Prostate gland (tissue), 2 donors: ENCODE measurements around the gene IL24. TPM values are rescaled to one million over a fixed set of nuclear protein-coding genes. Genes with fewer than 3 reads are reported as not detected.
"Not testable (repeated sequence)": the region's sequence is repeated elsewhere in the genome, so short reads cannot be mapped to it uniquely, and the experiment has no call there.

Experiments
- DNase-seq: peaks from one replicate; pipeline ENCODE4 v3.0.0-alpha.2; 2019; ENCODE audit warnings: low spot score
- H3K27ac ChIP-seq, 2 donors: fragments of 200-600 bp; sonication (generic); 2 replicates each; pipeline ENCODE4 v1.5.1; 2017 to 2019
- H3K27me3 ChIP-seq: fragments of 200-600 bp; sonication (generic); replicated peaks from 2 replicates; pipeline ENCODE4 v1.5.1; 2019; ENCODE audit not compliant: insufficient read depth
- H3K36me3 ChIP-seq, 2 donors: fragments of 200-600 bp; sonication (generic); 1 replicate in 1 of 2; 2 replicates in 1 of 2; pipeline versions ENCODE4 v1.5.1 to v1.8.1; 2017 to 2019
- H3K4me1 ChIP-seq: fragments of 200-600 bp; sonication (generic); replicated peaks from 2 replicates; pipeline ENCODE4 v1.5.1; 2019
- H3K4me3 ChIP-seq, 2 donors: fragments of 200-600 bp; sonication (generic); 2 replicates each; pipeline ENCODE4 v1.5.1; 2017 to 2019
- H3K9me3 ChIP-seq: fragments of 200-600 bp; sonication (generic); 2 replicates; pipeline ENCODE4 v1.5.1; 2017
- CTCF ChIP-seq, 4 experiments: fragments of 200-600 bp in 2 of 4; fragments of 450-650 bp in 2 of 4; sonication (generic) in 2 of 4; IDR thresholded peaks; 1 replicate in 3 of 4; 2 replicates in 1 of 4; pipeline ENCODE4 v1.5.1; 2016 to 2019; ENCODE audit warnings: antibody characterized with exemption in 4 of 4, mild to moderate bottlenecking in 2 of 4, moderate library complexity in 2 of 4
- POLR2A ChIP-seq: fragments of 450-650 bp; IDR thresholded peaks from one replicate; pipeline ENCODE4 v1.6.1; 2016; ENCODE audit warnings: antibody characterized with exemption, mild to moderate bottlenecking
- POLR2AphosphoS5 ChIP-seq: sonication (generic); formaldehyde crosslinking; IDR thresholded peaks from one replicate; pipeline ENCODE4 v1.6.1; 2017; ENCODE audit warnings: antibody characterized with exemption
- WGBS: methylation state at CpG from one replicate; pipeline ENCODE4 v1.1.5; 2018; 5-methylcytosine and 5-hydroxymethylcytosine counted together
- intact Hi-C: fragments of 100-400 bp; cut with DNase I; formaldehyde crosslinking; loops from one replicate; pipeline ENCODE4 v1.14.2; 2022
- total RNA-seq, 2 donors: library from RNA; depleted of rRNA; stranded (reverse); fragments of >200 nt; gene quantifications; one replicate each; pipeline ENCODE4 v1.1.0, GENCODE V29; 2016

Gene IL24
- not detected for total RNA-seq

GRCh38 chr1:206897175-206897574, at the start of gene IL24:
TSS of gene IL24 (plus strand) at chr1:206897443. CDS start at chr1:206897833, 390 bp downstream.
- Histone ChIP-seq H3K27me3 (no peaks in the 10 kb centered on the region), H3K4me3 (no peak within 1 kb of the TSS), H3K4me1 (no peaks in the 10 kb centered on the region), H3K27ac (no peak within 1 kb of the TSS), H3K36me3 (no peaks in the 10 kb centered on the region), H3K9me3 (no peaks in the 10 kb centered on the region)
- WGBS: 84% methylated on average over 4 of the region's 4 CpGs
- intact Hi-C loops: no loop called here
- TF ChIP-seq POLR2AphosphoS5 (no peak), POLR2A (no peak), CTCF (IDR thresholded peaks at IDR 0.05) (no peak)
- DNase-seq: no peak

DNA sequence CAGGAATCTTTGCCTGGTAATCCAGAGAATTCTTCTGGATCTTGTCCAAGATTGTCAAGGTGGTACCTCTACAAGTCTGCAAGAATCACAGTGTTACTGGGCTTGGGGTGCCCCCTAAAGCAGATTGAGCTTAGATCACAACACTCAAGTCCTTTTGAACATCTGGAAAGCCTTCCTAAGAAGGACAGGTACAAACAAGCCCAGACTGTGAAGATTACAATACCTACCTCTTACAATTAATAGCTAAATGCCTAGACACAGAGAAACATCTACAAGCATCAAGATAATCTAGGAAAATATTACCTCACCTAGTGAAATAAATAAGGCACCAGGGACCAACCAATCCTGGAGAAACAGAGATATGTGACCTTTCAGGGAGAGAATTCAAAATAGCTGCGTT, 49.3 kb upstream of the IL24 start:
- H3K4me1 ChIP-seq: no peaks in the 10 kb centered on the region
- intact Hi-C loops: no loop called here
- WGBS: 95% methylated on average over 1 of the region's 1 CpG
- H3K36me3 ChIP-seq: no peaks in the 10 kb centered on the region
- H3K27ac ChIP-seq: no peak overlapping the region
- H3K4me3 ChIP-seq: no peak overlapping the region
- H3K27me3 ChIP-seq: no peaks in the 10 kb centered on the region
- TF ChIP-seq CTCF (IDR thresholded peaks at IDR 0.05): no peak
- no peak for TF ChIP-seq POLR2AphosphoS5
- TF ChIP-seq POLR2A: no peak
- H3K9me3 ChIP-seq: no peaks in the 10 kb centered on the region
- no peak for DNase-seq

DNA sequence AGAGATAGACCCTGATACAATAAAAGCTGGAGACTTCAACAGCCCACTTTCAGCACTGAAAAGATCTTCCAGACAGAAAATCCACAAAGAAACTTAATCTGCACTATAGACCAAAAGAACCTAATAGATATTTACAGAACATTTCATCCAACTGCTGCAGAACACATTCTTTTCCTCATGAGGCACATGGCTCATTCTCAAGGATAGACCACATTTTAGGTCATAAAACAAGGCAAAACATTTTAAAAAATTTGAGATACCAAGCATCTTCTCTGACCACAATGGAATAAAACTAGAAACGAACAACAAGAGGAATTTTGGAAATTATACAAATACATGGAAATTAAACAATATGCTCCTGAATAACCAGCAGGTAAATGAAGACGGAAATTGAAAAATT, 46.8 kb upstream of the IL24 start:
- no peak overlapping the region for H3K4me3 ChIP-seq
- no peak for TF ChIP-seq POLR2AphosphoS5
- TF ChIP-seq CTCF (IDR thresholded peaks at IDR 0.05): no peak
- TF ChIP-seq POLR2A: no peak
- H3K4me1 ChIP-seq: no peaks in the 10 kb centered on the region
- no peak overlapping the region for H3K27ac ChIP-seq
- no peaks in the 10 kb centered on the region for H3K36me3 ChIP-seq
- DNase-seq: no peak
- no peaks in the 10 kb centered on the region for H3K9me3 ChIP-seq
- whole genome bisulfite sequencing: 85% methylated on average over 2 of the region's 2 CpGs
- no peaks in the 10 kb centered on the region for H3K27me3 ChIP-seq
- intact Hi-C loops: no loop called here

GRCh38 chr1:206851341-206852010, 45.8 kb upstream of the IL24 start:
- Histone ChIP-seq H3K9me3 (no peaks in the 10 kb centered on the region), H3K4me3 (no peak overlapping the region), H3K36me3 (no peaks in the 10 kb centered on the region), H3K27me3 (no peaks in the 10 kb centered on the region), H3K4me1 (no peaks in the 10 kb centered on the region), H3K27ac (no peak overlapping the region)
- intact Hi-C loops: no loop called here
- no peak for TF ChIP-seq POLR2A
- TF ChIP-seq POLR2AphosphoS5: no peak
- TF ChIP-seq CTCF (IDR thresholded peaks at IDR 0.05): no peak
- no peak for DNase-seq
- WGBS: 76% methylated on average over 5 of the region's 5 CpGs

GRCh38 chr1:206852662-206853061, 44.6 kb upstream of the IL24 start:
- H3K36me3 ChIP-seq, H3K27ac ChIP-seq, DNase-seq, H3K9me3 ChIP-seq, H3K4me3 ChIP-seq, H3K27me3 ChIP-seq, H3K4me1 ChIP-seq, intact Hi-C loops: not testable (repeated sequence)
- WGBS: 94% methylated on average over 2 of the region's 2 CpGs

GRCh38 chr1:206853696-206854095, 43.5 kb upstream of the IL24 start:
- H3K4me1 ChIP-seq, H3K27ac ChIP-seq, H3K36me3 ChIP-seq, DNase-seq, H3K4me3 ChIP-seq, H3K27me3 ChIP-seq, H3K9me3 ChIP-seq, intact Hi-C loops: not testable (repeated sequence)
